T47D (cell line): ENCODE measurements around the gene KDM4C.

Source experiments
- DNase-seq, 2 experiments: peaks; one replicate each; pipeline versions ENCODE4 v3.0.0 to v3.0.0-alpha.2; 2011 to 2012; ENCODE audit warnings: low read depth in 1 of 2, low spot score in 1 of 2
- JUND ChIP-seq: IDR thresholded peaks from 2 replicates; pipeline ENCODE4 v1.6.1; 2012; ENCODE audit warnings: low read depth
- in situ Hi-C: cut with HindIII; loops from 2 replicates; pipeline ENCODE4 v1.10.0; 2016; ENCODE audit warnings: low sequenced_read_pairs, low pct_unique_long_range_greater_than_20kb

The KDM4C gene

DNA sequence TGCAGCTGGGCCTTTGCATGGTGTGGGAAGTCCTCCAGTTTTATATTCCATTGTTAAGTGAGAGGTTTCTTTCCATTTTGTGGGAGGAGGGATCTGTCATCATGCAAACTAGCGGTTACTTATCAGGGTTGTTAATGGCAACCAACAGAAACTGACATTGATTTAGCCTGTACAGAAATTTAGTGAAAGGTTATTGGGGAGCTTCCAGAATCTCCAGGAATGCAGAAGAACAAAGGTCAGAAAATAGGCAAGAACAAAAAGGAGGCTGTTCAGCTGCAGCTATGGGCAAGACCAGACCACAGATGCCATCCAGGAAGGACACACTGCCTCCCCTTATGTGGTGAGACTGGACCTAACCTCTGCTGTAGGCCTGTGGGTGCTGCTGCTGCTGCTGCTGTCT is 395.8 kb downstream of the KDM4C start:
- no peak for TF ChIP-seq JUND
- in situ Hi-C loops = no loop called here
- DNase-seq = no peak

DNA sequence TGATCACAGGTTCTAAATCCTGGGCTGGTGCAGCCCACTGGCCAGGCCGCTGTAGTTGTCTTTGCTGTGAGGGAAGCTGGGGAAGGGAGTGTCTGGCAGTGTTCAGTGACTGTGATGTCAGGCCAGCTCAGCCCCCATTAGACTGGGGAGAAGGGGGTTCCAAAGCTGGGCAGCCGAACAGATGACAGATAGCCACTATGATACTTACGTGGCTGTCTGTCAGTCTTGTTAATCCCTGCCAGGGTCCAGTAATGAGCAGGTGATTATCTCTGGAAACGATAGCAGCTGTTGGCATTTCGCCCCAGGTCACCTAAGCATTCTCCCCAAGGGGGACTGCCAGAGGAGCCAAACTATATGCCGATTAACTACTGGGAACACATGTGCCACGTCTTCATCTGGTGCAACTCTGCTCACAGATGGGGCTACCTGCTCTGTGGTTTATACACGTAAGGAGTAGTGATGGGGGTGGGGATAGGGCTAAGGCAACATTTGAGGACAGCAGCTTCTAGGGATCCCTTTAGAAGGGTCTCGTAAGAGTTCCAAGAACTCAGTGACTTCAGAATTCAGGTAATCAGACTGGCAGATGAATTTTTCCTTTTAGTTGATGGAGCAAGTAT is 396.3 kb downstream of the KDM4C start:
- in situ Hi-C loops = no loop called here
- no peak for TF ChIP-seq JUND
- no peak for DNase-seq

DNA sequence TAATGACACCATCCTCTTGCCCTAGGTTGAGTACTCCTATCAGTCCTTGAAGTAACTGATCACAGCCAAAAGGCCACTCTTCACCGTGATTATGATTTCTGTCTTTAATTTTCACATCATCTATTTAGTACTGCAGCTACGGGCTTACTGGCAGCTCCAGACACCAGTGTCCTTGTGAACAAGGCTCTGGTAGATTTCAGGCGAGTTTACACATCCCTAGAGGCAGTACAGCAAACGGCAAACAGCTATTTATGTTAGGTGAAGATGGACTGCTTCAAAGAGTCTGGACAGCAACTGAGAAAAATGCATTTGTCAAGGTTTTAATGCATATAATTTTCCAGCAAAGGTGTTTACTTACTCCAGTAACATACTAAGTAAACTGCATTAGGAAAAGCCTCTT is 396.9 kb downstream of the KDM4C start:
- in situ Hi-C loops = no loop called here
- no peak for TF ChIP-seq JUND
- DNase-seq = no peak

DNA sequence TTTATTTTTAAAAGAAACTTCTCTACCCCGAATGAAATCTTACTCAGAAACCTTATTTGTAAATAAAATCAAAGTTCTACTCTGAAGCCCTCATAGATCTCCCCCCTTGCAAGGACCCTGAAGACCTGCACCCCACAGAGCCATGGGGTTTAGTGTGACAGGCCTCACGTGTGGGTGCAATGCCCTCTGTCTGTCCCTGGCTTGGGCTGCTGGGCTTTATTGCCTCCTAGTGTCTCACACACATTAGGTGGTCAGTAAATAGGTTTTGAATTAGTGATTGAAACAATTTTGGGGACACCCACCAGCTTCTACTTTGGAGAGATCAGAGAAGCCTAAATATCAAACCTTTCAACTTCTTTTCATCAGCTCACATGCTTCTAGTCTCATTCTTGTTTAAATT is 403.7 kb downstream of the KDM4C start:
- in situ Hi-C loops = no loop called here
- no peak for DNase-seq
- TF ChIP-seq JUND = no peak

DNA sequence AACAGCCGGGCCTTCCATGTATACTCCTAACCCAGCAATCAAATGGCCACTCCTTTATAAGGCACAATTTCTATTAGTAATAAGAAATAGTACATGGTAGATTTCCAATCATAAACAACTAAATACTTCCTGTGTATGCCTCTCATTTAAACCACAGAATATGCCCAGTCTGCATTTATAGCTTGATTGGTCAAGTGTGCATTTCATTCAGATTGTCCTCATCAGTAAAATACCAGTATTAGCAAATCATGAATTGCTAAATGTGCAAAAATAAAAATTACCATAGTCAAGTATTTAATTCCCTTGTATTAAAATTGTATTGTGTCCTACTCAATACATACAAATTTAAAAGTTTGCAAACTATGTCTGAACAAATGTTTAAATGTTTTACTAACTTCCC is 406.2 kb downstream of the KDM4C start:
- DNase-seq = no peak
- in situ Hi-C loops = no loop called here
- TF ChIP-seq JUND = no peak

DNA sequence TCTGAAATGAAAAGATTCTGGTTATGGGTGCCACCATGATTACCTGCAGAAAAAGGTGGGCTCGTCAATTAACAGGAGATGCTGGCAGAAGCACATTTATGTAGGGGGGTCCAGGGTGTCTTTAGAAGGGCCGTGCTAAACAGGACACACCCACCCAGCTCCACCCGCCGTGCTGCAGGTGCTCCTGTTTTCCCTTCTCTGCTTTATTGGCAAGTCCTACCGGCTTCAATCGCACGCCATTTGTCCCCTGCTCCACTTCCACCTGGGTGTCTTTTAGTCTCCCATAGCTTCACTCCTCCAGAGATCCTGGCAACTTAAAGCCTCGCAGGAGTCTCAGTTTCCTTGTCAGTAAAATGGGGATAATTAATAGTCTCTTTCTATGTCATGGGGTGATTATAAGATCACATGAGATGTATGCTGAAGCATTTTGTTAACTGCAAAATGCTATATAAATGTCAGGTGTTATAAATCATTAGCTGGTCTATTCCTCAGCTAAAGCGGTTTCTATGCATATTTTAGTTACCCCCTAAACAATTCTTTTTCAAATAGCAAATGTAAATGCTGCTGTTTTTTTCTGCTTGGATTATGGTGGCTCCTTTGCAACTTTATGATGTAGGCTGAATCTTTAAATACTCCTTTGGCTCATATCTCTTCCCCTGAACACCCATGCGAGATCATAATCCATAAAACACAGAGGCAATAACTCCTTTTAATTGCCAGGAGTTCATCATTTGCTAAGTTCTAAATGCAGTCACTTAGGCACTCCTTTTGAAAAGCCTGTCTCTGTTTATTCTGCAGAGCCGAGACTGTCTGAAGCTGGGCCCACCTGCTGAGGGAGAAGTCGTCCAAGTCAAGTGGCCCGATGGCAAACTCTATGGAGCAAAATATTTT is 406.9 kb downstream of the KDM4C start:
- no peak for DNase-seq
- no peak for TF ChIP-seq JUND
- in situ Hi-C loops = no loop called here

DNA sequence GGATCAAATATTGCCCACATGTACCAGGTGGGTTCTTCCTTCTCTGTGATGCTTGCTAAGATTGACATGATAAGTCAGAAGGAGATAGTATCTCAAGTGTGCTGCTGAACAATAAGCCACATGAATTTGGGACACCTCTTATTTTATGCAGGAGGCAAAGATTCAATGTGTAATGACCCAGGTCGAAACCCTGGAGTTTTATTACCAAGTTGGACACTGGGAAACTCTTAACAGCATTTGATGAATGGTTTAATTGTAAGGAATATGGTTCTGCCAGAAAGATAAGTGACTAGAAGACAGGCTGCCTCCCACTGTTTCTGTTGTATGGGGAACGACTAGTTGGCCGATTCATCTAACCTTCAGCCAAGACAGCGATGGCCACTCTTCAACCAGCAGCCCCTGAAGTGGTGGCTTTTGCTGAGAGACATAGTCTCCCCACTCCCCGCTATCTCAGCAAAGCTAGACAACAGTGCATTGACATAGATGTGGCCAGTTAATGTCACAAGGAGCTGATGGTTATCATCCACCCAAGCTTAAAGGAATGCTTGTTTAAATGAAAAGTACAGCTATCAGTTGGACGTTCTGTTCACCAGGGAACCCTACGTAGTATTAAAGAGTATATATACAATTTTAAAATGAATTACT is 407.7 kb downstream of the KDM4C start:
- TF ChIP-seq JUND = no peak
- in situ Hi-C loops = no loop called here
- no peak for DNase-seq

DNA sequence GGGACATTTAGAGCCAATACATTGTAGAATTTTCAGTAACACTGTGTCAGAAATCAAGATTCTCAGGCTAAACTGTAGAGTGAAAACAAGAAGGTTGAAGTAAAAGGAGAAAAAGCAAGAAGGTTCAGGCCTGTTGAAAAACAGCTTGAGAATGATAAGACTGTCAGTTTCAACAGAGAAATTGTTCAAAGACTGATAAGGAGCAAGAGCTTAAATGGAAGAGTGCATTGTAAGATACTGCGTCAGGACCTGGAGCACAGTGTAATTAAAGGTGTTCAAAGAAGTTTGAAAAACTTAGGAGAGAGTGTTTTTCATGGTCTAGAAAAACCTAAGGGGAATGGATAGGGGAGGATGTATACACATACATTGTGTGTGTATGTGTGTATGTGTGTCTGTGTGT is 408.3 kb downstream of the KDM4C start:
- in situ Hi-C loops = no loop called here
- DNase-seq = no peak
- TF ChIP-seq JUND = no peak

DNA sequence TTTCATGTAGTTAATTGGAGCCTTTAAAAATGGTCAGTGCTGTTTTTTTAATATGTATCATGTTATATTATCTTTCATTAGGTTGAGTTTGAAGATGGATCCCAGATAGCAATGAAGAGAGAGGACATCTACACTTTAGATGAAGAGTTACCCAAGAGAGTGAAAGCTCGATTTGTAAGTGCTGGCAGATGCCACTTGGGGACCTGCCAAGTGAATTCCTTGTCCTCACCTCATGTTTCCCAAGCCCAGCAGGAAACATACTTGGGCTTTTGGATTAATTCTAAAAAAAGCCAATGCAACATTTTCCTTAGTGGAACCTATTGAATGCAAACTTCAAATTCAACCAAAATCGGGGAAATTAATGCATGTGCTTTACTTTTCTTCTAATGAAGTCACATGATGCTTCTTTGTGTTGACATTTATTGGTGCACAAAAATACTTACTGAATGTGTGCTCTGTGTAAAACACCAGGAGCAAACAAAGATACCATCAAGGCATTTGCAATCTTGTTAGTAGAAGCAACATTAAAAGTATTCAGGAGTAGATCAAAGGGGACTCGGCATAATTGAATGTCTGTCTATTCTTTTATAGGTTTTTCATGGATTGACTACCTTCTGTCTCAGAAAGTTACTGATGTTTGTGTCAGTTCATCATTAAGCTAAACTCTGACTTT is 412.1 kb downstream of the KDM4C start:
- TF ChIP-seq JUND = no peak
- peak in 1 of 2 experiments; percentile 56 for DNase-seq
- in situ Hi-C loops = no loop called here

DNA sequence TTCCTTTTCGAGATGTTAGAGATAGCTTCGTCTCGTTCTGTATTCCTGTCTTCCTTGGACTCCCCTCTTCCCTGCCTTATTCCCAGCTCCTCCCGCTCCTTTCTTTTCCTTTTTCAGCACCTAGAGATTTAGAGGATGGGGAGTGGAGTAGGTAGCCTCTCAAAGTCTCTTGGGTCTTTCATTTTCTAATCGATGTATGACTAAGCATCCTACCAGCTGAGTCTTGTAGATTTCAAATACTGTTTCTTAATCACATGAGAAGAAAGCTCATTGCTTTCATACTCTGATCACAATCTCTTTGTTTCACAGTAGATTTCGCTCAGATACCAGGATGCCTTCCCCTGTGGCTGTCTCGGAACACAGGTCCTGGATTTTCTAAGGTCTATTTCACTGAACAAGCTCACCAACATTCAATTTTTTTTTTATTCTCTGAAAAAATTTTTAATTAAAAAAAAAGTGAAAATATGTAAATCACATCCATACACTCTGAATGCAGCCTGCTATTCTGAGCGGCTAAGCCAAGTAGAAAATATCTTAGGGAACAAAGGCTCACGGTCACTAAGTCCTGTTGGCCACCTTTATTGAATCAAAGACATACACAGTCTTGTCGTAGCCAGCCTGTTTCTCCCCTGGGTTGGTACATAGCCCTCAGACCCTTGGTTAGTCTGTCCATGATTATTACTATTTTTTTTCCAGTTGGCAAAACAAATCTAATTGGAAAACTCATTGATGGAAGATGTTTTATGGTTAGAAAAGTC is 413.8 kb downstream of the KDM4C start:
- in situ Hi-C loops = no loop called here

DNA sequence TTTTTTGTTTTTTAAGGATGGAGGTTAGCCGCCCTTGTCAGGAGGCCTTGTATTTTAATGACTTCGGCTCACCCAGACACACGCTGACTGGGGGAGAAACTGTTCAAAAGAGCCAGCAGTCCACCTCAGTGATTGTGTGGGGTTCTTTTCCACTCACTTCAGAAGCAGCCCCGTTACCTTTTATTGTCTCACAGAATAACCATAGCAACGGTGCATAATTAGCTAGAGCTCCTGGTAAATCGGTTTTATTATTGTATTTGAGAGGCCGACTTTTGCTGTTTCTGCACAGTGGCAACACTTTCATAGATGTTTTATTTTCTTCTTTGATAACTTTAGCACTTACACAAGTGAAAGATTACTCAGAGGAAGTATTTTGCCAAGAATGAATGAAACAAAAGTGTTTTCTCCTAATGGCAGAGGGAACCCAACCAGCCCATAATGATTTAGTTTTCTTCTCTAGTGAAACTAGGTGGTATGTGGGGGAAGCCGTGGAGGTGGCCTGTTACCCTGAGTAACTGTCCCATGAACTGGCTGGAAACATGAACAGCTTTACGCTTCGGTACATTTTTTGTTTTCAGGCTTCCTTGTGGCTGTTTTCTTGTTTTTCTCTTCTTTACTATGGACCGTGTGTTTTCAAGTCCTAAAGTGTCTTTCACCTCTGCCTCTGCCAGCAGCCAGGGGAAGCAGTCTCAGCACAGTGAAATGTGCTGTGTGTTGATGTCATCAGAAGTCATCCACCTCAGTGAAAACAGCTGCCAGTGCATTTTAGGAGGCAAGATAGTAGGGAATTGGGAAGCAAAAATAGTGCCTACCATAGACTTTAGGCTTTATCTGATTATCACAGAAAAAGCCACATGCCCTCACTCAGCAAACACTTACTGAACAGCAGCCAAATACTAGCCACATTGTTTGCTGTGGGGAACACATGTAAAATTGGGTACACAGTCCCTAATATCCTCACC is 414.7 kb downstream of the KDM4C start:
- no peak for TF ChIP-seq JUND
- no peak for DNase-seq
- in situ Hi-C loops = no loop called here

More for the DNA sequence above, 413.8 kb downstream of the KDM4C start:
- no peak for DNase-seq
- no peak for TF ChIP-seq JUND
